HCT116 (cell line): ENCODE measurements around the gene AIMP1.

Source experiments
- EZH2 ChIP-seq: fragments of 200-600 bp; sonication (generic); IDR thresholded peaks from 2 replicates; pipeline ENCODE4 v1.6.1; 2017; ENCODE audit warnings: antibody characterized with exemption, mixed run types
- EZH2phosphoT487 ChIP-seq: fragments of 200-600 bp; IDR thresholded peaks from 2 replicates; pipeline ENCODE4 v1.6.1; 2018; ENCODE audit warnings: antibody characterized with exemption, borderline replicate concordance
- POLR2A ChIP-seq: IDR thresholded peaks from 2 replicates; pipeline ENCODE4 v1.7.0; 2011; ENCODE audit warnings: borderline replicate concordance; ENCODE audit not compliant: insufficient read depth, insufficient read length; ENCODE audit errors: extremely low read depth
- POLR2AphosphoS5 ChIP-seq: IDR thresholded peaks from 2 replicates; pipeline ENCODE4 v1.6.1; 2011; ENCODE audit warnings: mild to moderate bottlenecking, low read depth, low read length, moderate library complexity
- TCF7L2 ChIP-seq: IDR thresholded peaks from 2 replicates; pipeline ENCODE4 v1.7.0; 2011; ENCODE audit warnings: borderline replicate concordance, inconsistent platforms; ENCODE audit not compliant: insufficient read depth, insufficient read length; ENCODE audit errors: extremely low read depth
- TF ChIP-seq, protein P1 (sequence below), 3 experiments: fragments of 200-600 bp in 1 of 3; sonication (generic) in 1 of 3; IDR thresholded peaks in 2 of 3; conservative IDR thresholded peaks in 1 of 3; 2 replicates each; pipeline ENCODE4 v1.5.1; 2012 to 2017; ENCODE audit warnings: low read depth in 2 of 3, low read length in 2 of 3, antibody characterized with exemption in 1 of 3, borderline replicate concordance in 1 of 3, control low read depth in 1 of 3, mild to moderate bottlenecking in 1 of 3, mixed read lengths in 1 of 3, mixed run types in 1 of 3, moderate library complexity in 1 of 3; ENCODE audit not compliant: insufficient read depth in 1 of 3

DNA sequence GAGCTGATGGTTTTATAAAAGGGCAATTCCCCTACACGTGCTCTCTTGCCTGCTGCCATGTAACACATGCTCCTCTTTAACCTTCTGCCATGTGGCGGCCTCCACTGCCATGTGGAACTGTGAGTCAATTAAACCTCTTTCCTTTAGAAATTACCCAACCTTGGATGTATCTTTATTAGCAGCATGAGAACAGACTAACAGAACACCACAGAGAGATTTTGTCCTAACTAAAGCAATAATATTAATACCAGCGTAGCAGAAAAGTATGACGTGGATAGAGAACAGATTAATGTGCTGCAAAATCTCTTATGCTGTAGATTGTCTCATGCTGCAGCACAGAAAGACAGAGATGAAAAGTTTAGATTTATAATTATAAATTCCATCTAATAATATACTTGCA, 23.1 kb downstream of the AIMP1 start:
- TF ChIP-seq, protein P1, sequence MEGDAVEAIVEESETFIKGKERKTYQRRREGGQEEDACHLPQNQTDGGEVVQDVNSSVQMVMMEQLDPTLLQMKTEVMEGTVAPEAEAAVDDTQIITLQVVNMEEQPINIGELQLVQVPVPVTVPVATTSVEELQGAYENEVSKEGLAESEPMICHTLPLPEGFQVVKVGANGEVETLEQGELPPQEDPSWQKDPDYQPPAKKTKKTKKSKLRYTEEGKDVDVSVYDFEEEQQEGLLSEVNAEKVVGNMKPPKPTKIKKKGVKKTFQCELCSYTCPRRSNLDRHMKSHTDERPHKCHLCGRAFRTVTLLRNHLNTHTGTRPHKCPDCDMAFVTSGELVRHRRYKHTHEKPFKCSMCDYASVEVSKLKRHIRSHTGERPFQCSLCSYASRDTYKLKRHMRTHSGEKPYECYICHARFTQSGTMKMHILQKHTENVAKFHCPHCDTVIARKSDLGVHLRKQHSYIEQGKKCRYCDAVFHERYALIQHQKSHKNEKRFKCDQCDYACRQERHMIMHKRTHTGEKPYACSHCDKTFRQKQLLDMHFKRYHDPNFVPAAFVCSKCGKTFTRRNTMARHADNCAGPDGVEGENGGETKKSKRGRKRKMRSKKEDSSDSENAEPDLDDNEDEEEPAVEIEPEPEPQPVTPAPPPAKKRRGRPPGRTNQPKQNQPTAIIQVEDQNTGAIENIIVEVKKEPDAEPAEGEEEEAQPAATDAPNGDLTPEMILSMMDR (IDR thresholded peaks at IDR 0.05 in 2 of 3, conservative IDR thresholded peaks at IDR 0.05 in 1 of 3; ENCODE audit: borderline replicate concordance in 1 of 3, insufficient read depth in 1 of 3, low read depth in 2 of 3, low read length in 2 of 3) = no peak
- TF ChIP-seq EZH2 (no peak), EZH2phosphoT487 (no peak), POLR2A (no peak), TCF7L2 (no peak), POLR2AphosphoS5 (no peak)
